Transverse colon (tissue), 4 donors: ENCODE results near the gene SAMD8.
A peak's percentile ranks its signal among the peaks of the same experiment; 100 is the strongest.

Experiments
- POLR2A ChIP-seq: fragments of 450-650 bp; IDR thresholded peaks from one replicate; pipeline ENCODE4 v1.6.1; 2016; ENCODE audit warnings: antibody characterized with exemption, mild to moderate bottlenecking, moderate library complexity
- POLR2AphosphoS5 ChIP-seq, 3 donors: sonication (generic); formaldehyde crosslinking; IDR thresholded peaks; one replicate each; pipeline ENCODE4 v1.6.1; 2016; ENCODE audit warnings: antibody characterized with exemption in 3 of 3
- TF ChIP-seq, protein P1 (sequence below), 5 experiments: fragments of 200-600 bp in 3 of 5; fragments of 450-650 bp in 2 of 5; sonication (generic) in 3 of 5; IDR thresholded peaks; 1 replicate in 2 of 5; 2 replicates in 3 of 5; pipeline ENCODE4 v1.5.1; 2016 to 2017; ENCODE audit warnings: antibody characterized with exemption in 5 of 5, inconsistent platforms in 3 of 5, mild to moderate bottlenecking in 2 of 5, moderate library complexity in 1 of 5

DNA sequence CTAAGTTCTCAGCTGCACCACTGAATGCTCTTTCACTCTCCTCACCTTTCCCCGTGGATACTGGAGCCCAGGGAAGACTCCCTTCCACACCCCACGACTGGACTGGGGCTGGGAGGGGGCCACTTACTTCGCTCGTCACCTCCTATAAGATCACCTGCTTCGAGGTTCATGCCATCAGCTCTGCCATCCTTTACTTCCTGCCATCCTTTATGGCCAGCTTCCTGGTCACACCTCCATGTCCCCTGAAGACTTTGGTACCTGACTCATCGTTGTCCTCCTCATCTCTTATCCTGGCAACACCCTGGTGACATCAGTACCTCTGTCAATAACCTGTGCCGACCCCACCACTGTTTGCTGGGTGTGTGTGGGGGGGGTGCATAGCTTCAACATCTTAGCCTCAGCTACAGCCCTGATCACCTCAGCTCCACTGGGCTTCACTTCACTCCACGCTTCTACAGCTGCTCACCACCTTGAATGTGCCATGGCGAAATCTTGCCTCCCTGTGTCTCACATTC is 90.4 kb downstream of the SAMD8 start:
- TF ChIP-seq, protein P1, sequence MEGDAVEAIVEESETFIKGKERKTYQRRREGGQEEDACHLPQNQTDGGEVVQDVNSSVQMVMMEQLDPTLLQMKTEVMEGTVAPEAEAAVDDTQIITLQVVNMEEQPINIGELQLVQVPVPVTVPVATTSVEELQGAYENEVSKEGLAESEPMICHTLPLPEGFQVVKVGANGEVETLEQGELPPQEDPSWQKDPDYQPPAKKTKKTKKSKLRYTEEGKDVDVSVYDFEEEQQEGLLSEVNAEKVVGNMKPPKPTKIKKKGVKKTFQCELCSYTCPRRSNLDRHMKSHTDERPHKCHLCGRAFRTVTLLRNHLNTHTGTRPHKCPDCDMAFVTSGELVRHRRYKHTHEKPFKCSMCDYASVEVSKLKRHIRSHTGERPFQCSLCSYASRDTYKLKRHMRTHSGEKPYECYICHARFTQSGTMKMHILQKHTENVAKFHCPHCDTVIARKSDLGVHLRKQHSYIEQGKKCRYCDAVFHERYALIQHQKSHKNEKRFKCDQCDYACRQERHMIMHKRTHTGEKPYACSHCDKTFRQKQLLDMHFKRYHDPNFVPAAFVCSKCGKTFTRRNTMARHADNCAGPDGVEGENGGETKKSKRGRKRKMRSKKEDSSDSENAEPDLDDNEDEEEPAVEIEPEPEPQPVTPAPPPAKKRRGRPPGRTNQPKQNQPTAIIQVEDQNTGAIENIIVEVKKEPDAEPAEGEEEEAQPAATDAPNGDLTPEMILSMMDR (IDR thresholded peaks at IDR 0.05): no peak
- TF ChIP-seq POLR2A (peak; percentile 61), POLR2AphosphoS5 (IDR thresholded peaks at IDR 0.05) (peak in 2 of 3 donors; percentile 40 to 48)
